ENCODE results near the gene REC8. TPM values are rescaled to one million over a fixed set of nuclear protein-coding genes. Genes with fewer than 3 reads are reported as not detected.

Gene REC8
- total and polyA plus RNA-seq, 11 donors, result 0.32 to 25.3 (median 4.4) TPM

DNA sequence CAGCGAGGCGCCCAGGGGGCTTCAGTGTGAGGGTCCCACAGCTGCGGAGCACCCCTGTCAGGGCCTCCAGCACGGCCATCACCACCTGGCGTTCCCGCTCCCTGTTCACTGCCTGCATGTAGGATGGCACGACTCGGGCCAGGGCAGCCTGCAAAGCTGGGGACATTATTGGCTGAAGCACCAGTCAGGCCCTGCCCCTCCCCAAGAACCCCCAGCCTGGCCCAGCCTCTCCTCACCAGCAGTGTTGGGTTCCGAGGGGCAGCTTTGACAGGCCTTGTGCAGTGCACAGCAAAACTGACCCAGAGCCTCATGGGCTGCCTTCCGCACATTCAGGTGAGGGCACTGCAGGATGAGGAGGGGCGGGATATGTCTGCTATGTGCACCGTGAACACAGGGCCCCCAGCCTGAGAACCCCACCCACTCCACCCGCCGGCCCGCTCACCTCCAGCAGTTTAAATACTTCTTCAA, 11.2 kb downstream of the REC8 start:
- Histone ChIP-seq H3K4me1 (peaks cover 0 to 26% (median 13%) of the 10 kb centered on the region in 12 donors), H3K4me3 (no peak overlapping the region), H3K27me3 (no peaks in the 10 kb centered on the region), H3K9me3 (no peaks in the 10 kb centered on the region), H3K36me3 (peaks cover 4 to 90% (median 74%) of the 10 kb centered on the region in 9 donors), H3K27ac (no peak overlapping the region)
- DNase-seq, result peak in 1 of 5 donors; percentile 8
- no peak for ATAC-seq
- intact Hi-C loops (cut with DNase I), result no loop called here
- WGBS, 4 donors, result 88 to 95% (median 93%) methylated on average over 8 to 15 of the region's 15 CpGs
- TF ChIP-seq, protein P1, sequence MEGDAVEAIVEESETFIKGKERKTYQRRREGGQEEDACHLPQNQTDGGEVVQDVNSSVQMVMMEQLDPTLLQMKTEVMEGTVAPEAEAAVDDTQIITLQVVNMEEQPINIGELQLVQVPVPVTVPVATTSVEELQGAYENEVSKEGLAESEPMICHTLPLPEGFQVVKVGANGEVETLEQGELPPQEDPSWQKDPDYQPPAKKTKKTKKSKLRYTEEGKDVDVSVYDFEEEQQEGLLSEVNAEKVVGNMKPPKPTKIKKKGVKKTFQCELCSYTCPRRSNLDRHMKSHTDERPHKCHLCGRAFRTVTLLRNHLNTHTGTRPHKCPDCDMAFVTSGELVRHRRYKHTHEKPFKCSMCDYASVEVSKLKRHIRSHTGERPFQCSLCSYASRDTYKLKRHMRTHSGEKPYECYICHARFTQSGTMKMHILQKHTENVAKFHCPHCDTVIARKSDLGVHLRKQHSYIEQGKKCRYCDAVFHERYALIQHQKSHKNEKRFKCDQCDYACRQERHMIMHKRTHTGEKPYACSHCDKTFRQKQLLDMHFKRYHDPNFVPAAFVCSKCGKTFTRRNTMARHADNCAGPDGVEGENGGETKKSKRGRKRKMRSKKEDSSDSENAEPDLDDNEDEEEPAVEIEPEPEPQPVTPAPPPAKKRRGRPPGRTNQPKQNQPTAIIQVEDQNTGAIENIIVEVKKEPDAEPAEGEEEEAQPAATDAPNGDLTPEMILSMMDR (IDR thresholded peaks at IDR 0.05), result no peak
- no peak for TF ChIP-seq POLR2A (IDR thresholded peaks at IDR 0.05)

DNA sequence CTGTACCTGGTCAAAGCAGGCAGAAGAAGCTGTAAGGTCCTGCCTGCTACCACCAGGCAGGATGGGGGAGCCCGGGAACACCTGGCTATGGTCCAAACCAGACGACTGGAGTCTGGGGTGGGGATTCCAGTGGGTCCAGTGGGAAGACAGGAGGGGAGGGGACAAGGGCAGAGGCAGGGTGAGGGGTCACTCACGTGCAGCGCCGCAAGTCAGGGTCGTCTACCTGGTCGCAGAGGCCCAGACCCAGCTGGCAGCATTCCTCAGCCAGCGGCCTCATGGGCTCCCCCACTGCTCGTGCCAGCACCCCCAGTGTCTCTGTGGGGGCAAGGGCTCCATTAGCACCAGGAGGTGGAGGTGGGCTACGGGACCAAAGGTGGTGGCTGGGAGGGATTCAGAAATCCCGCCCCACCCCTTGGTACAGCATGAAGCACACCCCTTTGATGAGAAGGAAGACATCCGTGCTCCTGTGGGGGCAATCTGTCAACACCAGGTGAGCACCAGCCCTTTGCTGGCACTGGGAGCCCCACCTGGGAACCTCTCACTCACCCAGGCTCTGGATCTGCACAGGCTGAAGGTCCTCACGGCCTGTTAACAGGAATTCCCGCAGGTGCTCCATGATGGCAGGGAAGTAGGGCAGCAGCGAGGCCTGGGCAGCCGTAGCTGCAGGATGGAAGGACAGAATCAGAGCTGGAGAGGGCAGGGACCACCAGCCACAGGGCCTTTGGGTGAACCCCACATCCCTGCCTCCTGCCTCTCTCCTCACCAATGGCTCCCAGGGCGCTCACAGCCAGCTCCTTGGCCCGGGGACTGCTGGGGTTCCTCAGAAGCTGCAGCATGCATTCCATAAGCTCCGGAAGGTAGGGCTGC, 12.5 kb downstream of the REC8 start:
- ATAC-seq, result no peak
- peak in 1 of 5 donors; percentile 18 for DNase-seq
- WGBS, 4 donors, result 81 to 88% (median 88%) methylated on average over 14 to 19 of the region's 19 CpGs
- Histone ChIP-seq H3K9me3 (no peaks in the 10 kb centered on the region), H3K27ac (no peak overlapping the region), H3K27me3 (no peaks in the 10 kb centered on the region), H3K4me3 (no peak overlapping the region), H3K36me3 (peaks cover 4 to 78% (median 62%) of the 10 kb centered on the region in 9 donors), H3K4me1 (peaks cover 0 to 34% (median 21%) of the 10 kb centered on the region in 12 donors)
- TF ChIP-seq POLR2A (IDR thresholded peaks at IDR 0.05), result no peak
- TF ChIP-seq, protein P1 (IDR thresholded peaks at IDR 0.05), result no peak
- intact Hi-C loops (cut with DNase I), result no loop called here

DNA sequence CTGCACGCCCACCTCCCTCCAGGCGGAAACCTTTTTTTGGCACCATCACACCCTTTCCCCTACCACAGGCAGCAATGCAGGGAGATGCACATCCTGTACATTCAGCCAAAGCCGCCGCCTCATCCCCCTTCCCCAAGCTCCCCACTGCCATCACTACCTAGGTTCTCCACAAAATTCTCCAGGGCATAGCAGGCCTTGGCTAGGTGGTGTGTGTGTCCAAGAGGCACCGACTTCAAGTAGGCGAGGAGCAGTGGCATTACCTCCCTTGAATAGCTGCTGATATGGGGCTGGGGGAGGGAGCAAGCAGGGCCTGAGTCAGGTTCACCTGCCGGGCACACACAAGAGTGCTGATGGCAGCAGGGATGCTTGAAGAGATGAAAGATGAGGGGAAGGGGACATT, 13.1 kb downstream of the REC8 start:
- Histone ChIP-seq H3K36me3 (peaks cover 4 to 76% (median 57%) of the 10 kb centered on the region in 9 donors), H3K27ac (no peak overlapping the region), H3K9me3 (no peaks in the 10 kb centered on the region), H3K4me3 (no peak overlapping the region), H3K4me1 (peaks cover 0 to 31% (median 17%) of the 10 kb centered on the region in 12 donors), H3K27me3 (no peaks in the 10 kb centered on the region)
- no peak for ATAC-seq
- TF ChIP-seq, protein P1 (IDR thresholded peaks at IDR 0.05), result no peak
- TF ChIP-seq POLR2A (IDR thresholded peaks at IDR 0.05), result no peak
- intact Hi-C loops (cut with DNase I), result no loop called here
- no peak for DNase-seq
- WGBS, 4 donors, result 94 to 97% (median 95%) methylated on average over 7 of the region's 7 CpGs

DNA sequence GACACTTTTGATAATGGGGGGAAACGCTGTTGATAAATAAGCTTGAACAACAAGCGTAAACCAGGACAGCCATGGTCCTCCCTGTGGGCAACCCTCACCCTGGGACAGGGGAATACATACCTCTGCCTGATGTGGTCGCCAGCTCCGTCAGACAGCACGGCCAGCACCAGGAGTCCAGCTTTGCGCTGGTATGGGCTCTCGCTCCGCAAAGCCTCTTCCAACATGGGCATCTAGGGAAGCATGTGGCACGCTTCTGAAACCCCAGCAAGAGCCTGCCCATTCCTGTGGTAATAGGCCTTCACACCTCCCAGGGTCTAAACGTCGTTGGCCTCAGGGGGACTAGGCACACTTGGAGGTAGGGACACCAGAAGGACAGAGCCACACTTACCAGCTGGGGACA, 13.9 kb downstream of the REC8 start:
- Histone ChIP-seq H3K4me1 (peaks cover 0 to 24% (median 14%) of the 10 kb centered on the region in 12 donors), H3K4me3 (no peak overlapping the region), H3K27me3 (no peaks in the 10 kb centered on the region), H3K9me3 (no peaks in the 10 kb centered on the region), H3K27ac (no peak overlapping the region), H3K36me3 (peaks cover 4 to 72% (median 59%) of the 10 kb centered on the region in 9 donors)
- intact Hi-C loops (cut with DNase I), result no loop called here
- ATAC-seq (no peak), DNase-seq (no peak)
- no peak for TF ChIP-seq POLR2A (IDR thresholded peaks at IDR 0.05)
- TF ChIP-seq, protein P1 (IDR thresholded peaks at IDR 0.05), result no peak
- WGBS, 4 donors, result 85 to 97% (median 94%) methylated on average over 6 to 11 of the region's 11 CpGs

Data from heart left ventricle (tissue), 16 donors.